CD4-positive, alpha-beta memory T cell (primary cell): ENCODE data around the gene SHISAL1. TPM values are rescaled to one million over a fixed set of nuclear protein-coding genes. Genes with fewer than 3 reads are reported as not detected.

Source experiments
- CTCF ChIA-PET: fragments of 350-600 bp; sonication (Branson Sonifier 250); formaldehyde crosslinking; loops from one replicate; lab custom pipeline; 2021; ENCODE audit warnings: inconsistent platforms; ENCODE audit not compliant: partially characterized antibody; lab: Charles Lee
- POLR2A ChIA-PET: fragments of 350-600 bp; sonication (Branson Sonifier 250); formaldehyde crosslinking; loops from one replicate; lab custom pipeline; 2021; ENCODE audit not compliant: partially characterized antibody; lab: Charles Lee
- DNase-seq, 5 donors: peaks; one replicate each; pipeline versions ENCODE4 v3.0.0 to v3.0.0-alpha.2; 2020 to 2022; ENCODE audit warnings: mixed read lengths in 1 of 5
- H3K27ac ChIP-seq: one replicate; pipeline ENCODE4 v1.7.0; 2013; ENCODE audit warnings: low read depth, low read length
- H3K27me3 ChIP-seq: 2 replicates; pipeline ENCODE4 v1.7.0; 2013; ENCODE audit warnings: mild to moderate bottlenecking, low read length, moderate library complexity; ENCODE audit not compliant: insufficient read depth
- H3K36me3 ChIP-seq: 2 replicates; pipeline ENCODE4 v1.7.0; 2013; ENCODE audit warnings: mild to moderate bottlenecking, low read length, moderate library complexity; ENCODE audit not compliant: insufficient read depth
- H3K4me1 ChIP-seq: 2 replicates; pipeline ENCODE4 v1.7.0; 2013; ENCODE audit warnings: mild to moderate bottlenecking, low read length, moderate library complexity; ENCODE audit not compliant: insufficient read depth
- H3K4me3 ChIP-seq, 2 donors: one replicate each; pipeline ENCODE4 v1.7.0; 2013; ENCODE audit warnings: low read length in 2 of 2, mild to moderate bottlenecking in 1 of 2
- H3K9me3 ChIP-seq, 2 donors: one replicate each; pipeline ENCODE4 v1.7.0; 2013; ENCODE audit warnings: low read length in 2 of 2, control low read depth in 1 of 2; ENCODE audit not compliant: control insufficient read depth in 1 of 2
- H3K27ac Mint-ChIP-seq, 7 donors: one replicate each; pipeline ENCODE4 v1.8.0; 2020 to 2021; ENCODE audit warnings: mixed read lengths in 7 of 7, mild to moderate bottlenecking in 6 of 7, inconsistent platforms in 3 of 7, moderate library complexity in 3 of 7
- H3K27me3 Mint-ChIP-seq, 2 donors: one replicate each; pipeline ENCODE4 v1.8.0; 2020 to 2021; ENCODE audit warnings: mixed read lengths in 2 of 2
- H3K36me3 Mint-ChIP-seq, 2 donors: one replicate each; pipeline ENCODE4 v1.8.0; 2020 to 2021; ENCODE audit warnings: mixed read lengths in 2 of 2, inconsistent platforms in 1 of 2, mild to moderate bottlenecking in 1 of 2
- H3K4me1 Mint-ChIP-seq, 4 donors: one replicate each; pipeline ENCODE4 v1.8.0; 2020 to 2021; ENCODE audit warnings: mixed read lengths in 4 of 4, mild to moderate bottlenecking in 1 of 4
- H3K4me3 Mint-ChIP-seq, 8 donors: one replicate each; pipeline ENCODE4 v1.8.0; 2020 to 2021; ENCODE audit warnings: mixed read lengths in 8 of 8, mild to moderate bottlenecking in 7 of 8, moderate library complexity in 6 of 8, inconsistent platforms in 3 of 8
- H3K9me3 Mint-ChIP-seq, 8 donors: one replicate each; pipeline ENCODE4 v1.8.0; 2020 to 2021; ENCODE audit warnings: mixed read lengths in 8 of 8, mild to moderate bottlenecking in 5 of 8, inconsistent platforms in 3 of 8, moderate library complexity in 1 of 8
- intact Hi-C: fragments of 100-400 bp; cut with micrococcal nuclease; formaldehyde crosslinking; loops from one replicate; pipeline ENCODE4 v1.15.1; 2023
- polyA plus RNA-seq, 2 donors: library from polyadenylated mRNA; unstranded; fragments of 300-500 nt; fragmentation: Illumina TruSeq; gene quantifications; one replicate each; pipeline ENCODE4 v1.2.3, GENCODE V29; 2021
- total RNA-seq, 2 experiments: library from RNA; stranded (reverse); gene quantifications; one replicate each; pipeline ENCODE4 v1.2.3, GENCODE V29; 2021

Gene SHISAL1
- total and polyA plus RNA-seq, 4 experiments from 2014 or later = not detected

DNA sequence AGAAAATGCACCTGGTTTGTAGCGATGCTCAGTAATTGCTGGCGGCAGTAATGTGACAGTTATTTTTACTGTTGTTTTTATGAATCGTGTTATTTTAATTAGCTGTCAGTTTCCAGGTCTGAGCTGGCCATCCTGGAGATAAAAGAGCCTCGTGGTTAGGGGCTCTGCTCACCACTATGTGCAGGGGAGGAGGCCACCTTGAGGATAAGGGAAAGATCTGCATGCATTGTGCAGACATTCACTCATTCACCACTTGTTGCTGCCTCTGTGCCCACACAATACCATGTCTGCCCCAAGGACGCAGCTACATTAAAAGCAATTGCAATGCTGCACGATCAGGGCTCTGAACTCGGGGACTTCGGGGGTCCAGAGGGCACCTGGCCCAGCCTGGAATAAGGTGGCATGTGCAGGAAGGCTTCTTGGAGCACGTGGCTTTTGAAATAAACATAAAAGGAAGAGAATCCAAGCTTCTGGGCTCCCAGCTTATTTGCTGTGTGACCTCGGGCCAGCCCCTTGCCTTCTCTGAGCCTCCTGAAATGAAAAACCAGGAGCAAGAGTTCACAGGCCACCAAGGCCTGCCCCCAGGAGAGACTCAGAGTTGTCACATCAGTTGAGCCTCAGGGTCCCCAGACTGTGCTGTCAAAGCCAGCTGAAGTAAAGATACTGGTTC is 44.7 kb upstream of the SHISAL1 start:
- POLR2A ChIA-PET = no interaction called here
- Histone ChIP-seq H3K4me1 (no peaks in the 10 kb centered on the region), H3K4me3 (no peak overlapping the region), H3K27me3 (no peaks in the 10 kb centered on the region), H3K27ac (no peak overlapping the region), H3K9me3 (no peaks in the 10 kb centered on the region), H3K36me3 (no peaks in the 10 kb centered on the region)
- DNase-seq = no peak
- intact Hi-C loops = no loop called here
- Mint-ChIP-seq H3K36me3 (no peaks in the 10 kb centered on the region), H3K27me3 (peaks cover 16 to 34% of the 10 kb centered on the region in 2 donors), H3K4me3 (no peak overlapping the region), H3K27ac (no peak overlapping the region), H3K4me1 (peaks cover 0 to 4% (median 0%) of the 10 kb centered on the region in 4 donors), H3K9me3 (no peaks in the 10 kb centered on the region)
- CTCF ChIA-PET = no interaction called here

DNA sequence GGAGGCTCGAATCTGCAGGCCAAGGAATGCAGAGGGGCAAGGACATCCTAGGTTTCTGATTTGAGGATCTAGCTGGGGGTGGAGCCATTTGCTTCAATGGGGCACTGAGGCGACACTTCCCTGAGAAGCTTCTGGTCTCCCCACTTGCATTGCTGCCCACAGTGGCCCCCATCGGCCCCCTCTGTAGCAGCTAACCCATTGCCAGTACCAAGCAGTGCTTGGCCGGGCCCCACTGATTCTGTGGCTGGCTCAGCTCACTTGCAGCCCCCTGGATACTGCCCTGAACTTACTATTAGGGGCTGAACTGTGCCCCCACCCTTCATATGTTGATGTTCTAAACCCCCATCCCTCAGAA is 42.9 kb upstream of the SHISAL1 start:
- Histone ChIP-seq H3K9me3 (no peaks in the 10 kb centered on the region), H3K4me1 (no peaks in the 10 kb centered on the region), H3K27me3 (no peaks in the 10 kb centered on the region), H3K36me3 (no peaks in the 10 kb centered on the region), H3K27ac (no peak overlapping the region), H3K4me3 (no peak overlapping the region)
- H3K4me1 Mint-ChIP-seq = peaks cover 3 to 4% (median 3%) of the 10 kb centered on the region in 4 donors
- H3K4me3 Mint-ChIP-seq = no peak overlapping the region
- intact Hi-C loops = no loop called here
- DNase-seq = no peak
- ChIA-PET POLR2A (no interaction called here), CTCF (no interaction called here)
- H3K9me3 Mint-ChIP-seq = no peaks in the 10 kb centered on the region
- no peak overlapping the region for H3K27ac Mint-ChIP-seq
- H3K36me3 Mint-ChIP-seq = no peaks in the 10 kb centered on the region
- peaks cover 20 to 37% of the 10 kb centered on the region in 2 donors for H3K27me3 Mint-ChIP-seq

DNA sequence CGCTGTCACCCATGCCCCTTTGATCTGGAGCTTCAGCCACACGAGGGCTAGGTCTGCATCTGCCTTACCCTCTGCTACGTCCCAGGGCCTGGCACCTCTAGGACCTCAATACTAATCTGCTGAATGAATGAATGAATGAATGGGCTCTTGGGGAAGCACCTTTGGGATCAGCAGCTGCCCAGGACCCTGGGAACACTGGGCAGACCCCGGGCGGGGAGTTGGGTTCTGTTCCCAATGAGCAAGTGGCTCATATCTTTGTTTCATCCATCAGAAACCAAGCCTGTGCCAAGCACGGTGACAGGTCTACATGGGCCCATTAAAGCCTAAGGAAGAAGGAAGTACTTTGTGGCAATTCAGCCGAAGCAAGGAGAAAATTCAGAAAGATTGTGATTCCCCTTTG is 41.5 kb upstream of the SHISAL1 start:
- Histone ChIP-seq H3K9me3 (no peaks in the 10 kb centered on the region), H3K36me3 (no peaks in the 10 kb centered on the region), H3K27me3 (no peaks in the 10 kb centered on the region), H3K4me1 (no peaks in the 10 kb centered on the region), H3K4me3 (no peak overlapping the region), H3K27ac (no peak overlapping the region)
- intact Hi-C loops = no loop called here
- Mint-ChIP-seq H3K27ac (no peak overlapping the region), H3K4me3 (no peak overlapping the region), H3K4me1 (peaks cover 3 to 4% (median 3%) of the 10 kb centered on the region in 4 donors), H3K36me3 (no peaks in the 10 kb centered on the region), H3K27me3 (peaks cover 20 to 39% of the 10 kb centered on the region in 2 donors), H3K9me3 (no peaks in the 10 kb centered on the region)
- no peak for DNase-seq
- CTCF ChIA-PET = interaction anchor here (1.3 kb wide), 1 partner anchor 14 kb away, joined by 3 read pairs; no protein-coding TSS in a partner anchor
- POLR2A ChIA-PET = no interaction called here

DNA sequence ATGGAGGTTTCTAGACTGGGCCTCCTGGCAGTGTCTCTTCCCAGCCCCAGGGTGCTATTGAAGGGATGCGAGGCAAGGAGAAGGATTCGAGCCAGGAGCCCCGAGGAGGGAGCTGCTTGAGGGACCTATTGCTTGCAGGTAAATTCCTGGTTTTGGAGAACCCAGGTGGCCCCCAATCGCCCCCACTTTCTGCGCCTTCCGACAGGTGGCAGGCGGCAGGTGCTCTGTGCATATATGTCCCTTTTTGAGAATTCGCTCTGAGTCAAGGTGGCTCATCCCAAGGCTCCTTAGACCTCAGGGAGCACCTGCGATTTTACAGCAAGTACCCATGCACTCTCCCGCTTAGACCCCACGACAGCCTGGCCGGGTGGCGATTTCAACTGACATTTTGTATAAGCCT is 40.3 kb upstream of the SHISAL1 start:
- H3K4me3 Mint-ChIP-seq = no peak overlapping the region
- Histone ChIP-seq H3K27ac (no peak overlapping the region), H3K9me3 (no peaks in the 10 kb centered on the region), H3K36me3 (no peaks in the 10 kb centered on the region), H3K27me3 (no peaks in the 10 kb centered on the region), H3K4me3 (no peak overlapping the region), H3K4me1 (no peaks in the 10 kb centered on the region)
- peaks cover 3 to 4% (median 3%) of the 10 kb centered on the region in 4 donors for H3K4me1 Mint-ChIP-seq
- H3K36me3 Mint-ChIP-seq = no peaks in the 10 kb centered on the region
- CTCF ChIA-PET = no interaction called here
- no peaks in the 10 kb centered on the region for H3K9me3 Mint-ChIP-seq
- POLR2A ChIA-PET = no interaction called here
- DNase-seq = no peak
- H3K27me3 Mint-ChIP-seq = peaks cover 20 to 41% of the 10 kb centered on the region in 2 donors
- no peak overlapping the region for H3K27ac Mint-ChIP-seq
- intact Hi-C loops = no loop called here

DNA sequence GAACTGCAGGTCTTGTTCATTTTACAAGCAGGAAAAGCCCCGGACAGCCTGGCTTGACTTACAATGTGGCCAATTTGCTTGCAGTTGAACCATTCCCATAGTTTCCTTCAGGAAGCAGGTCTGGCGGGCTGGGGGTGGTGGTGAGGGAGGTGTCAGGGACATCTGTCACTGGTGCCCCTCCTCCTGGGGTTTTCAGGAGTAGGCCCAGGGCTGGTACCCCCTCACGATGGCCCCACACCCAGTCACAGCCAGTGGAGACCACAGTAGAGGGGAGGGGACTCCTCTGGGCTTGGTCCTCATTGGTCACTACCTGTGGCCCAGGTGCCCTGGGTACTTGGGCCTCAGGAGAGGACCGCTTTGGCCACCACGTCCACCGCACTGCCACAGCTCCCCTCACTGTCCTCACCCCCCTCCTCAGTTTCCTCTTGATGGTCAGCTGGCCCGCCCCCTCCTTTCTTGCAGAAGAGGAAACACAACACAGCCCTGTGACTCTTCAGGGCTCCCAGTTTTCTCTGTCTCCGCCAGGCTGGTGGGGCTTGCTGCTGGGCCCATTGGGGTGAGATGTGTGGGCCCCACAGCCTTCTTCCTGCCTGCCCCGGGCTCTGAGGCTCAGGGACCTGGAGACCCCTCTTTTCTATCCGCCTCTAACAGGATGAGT is 39.8 kb upstream of the SHISAL1 start:
- Histone ChIP-seq H3K4me1 (no peaks in the 10 kb centered on the region), H3K27ac (no peak overlapping the region), H3K36me3 (no peaks in the 10 kb centered on the region), H3K9me3 (no peaks in the 10 kb centered on the region), H3K27me3 (no peaks in the 10 kb centered on the region), H3K4me3 (no peak overlapping the region)
- DNase-seq = no peak
- CTCF ChIA-PET = no interaction called here
- Mint-ChIP-seq H3K4me3 (no peak overlapping the region), H3K36me3 (no peaks in the 10 kb centered on the region), H3K4me1 (peaks cover 3 to 4% (median 3%) of the 10 kb centered on the region in 4 donors), H3K27ac (no peak overlapping the region), H3K27me3 (peaks cover 20 to 39% of the 10 kb centered on the region in 2 donors), H3K9me3 (no peaks in the 10 kb centered on the region)
- intact Hi-C loops = no loop called here
- POLR2A ChIA-PET = no interaction called here

DNA sequence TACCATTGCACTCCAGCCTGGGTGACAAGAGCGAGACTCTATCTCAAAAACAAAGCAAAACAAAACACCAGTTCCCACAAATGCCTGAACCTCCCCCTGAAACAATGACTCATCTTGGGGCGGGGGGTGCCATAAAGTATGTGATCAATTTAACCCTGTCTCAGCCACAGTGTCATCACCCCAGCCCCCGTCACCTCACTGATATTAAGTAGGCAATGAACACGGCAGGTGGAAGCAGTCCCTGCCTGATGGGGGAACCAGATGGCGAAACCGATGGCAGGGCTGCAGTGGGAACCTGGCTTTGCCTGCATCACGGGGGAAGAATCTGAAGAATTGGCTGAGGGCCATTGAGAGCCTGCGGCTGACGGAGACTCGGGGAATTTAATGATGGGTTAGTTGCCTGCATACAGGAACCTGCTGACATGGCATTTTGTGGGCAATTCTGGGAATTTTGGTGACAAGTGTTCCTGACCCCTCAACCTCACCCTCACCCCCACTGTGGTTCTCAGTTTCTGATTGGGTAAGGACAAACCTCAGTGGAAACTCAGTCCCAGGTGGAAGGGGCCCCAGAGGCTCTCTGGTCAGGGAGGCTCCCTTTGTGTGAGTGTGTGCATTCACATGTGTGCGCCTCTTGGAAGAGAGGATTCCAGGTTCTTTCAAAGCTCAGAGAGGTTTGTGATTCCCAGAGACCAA is 39.1 kb upstream of the SHISAL1 start:
- Mint-ChIP-seq H3K4me1 (peaks cover 3 to 4% (median 3%) of the 10 kb centered on the region in 4 donors), H3K9me3 (no peaks in the 10 kb centered on the region), H3K36me3 (no peaks in the 10 kb centered on the region), H3K4me3 (peak overlapping the region in 2 of 8 donors; percentile 19 to 73), H3K27me3 (peaks cover 20 to 33% of the 10 kb centered on the region in 2 donors), H3K27ac (no peak overlapping the region)
- no peak for DNase-seq
- CTCF ChIA-PET = no interaction called here
- Histone ChIP-seq H3K36me3 (no peaks in the 10 kb centered on the region), H3K9me3 (no peaks in the 10 kb centered on the region), H3K27me3 (no peaks in the 10 kb centered on the region), H3K27ac (no peak overlapping the region), H3K4me3 (no peak overlapping the region), H3K4me1 (no peaks in the 10 kb centered on the region)
- intact Hi-C loops = no loop called here
- POLR2A ChIA-PET = no interaction called here

DNA sequence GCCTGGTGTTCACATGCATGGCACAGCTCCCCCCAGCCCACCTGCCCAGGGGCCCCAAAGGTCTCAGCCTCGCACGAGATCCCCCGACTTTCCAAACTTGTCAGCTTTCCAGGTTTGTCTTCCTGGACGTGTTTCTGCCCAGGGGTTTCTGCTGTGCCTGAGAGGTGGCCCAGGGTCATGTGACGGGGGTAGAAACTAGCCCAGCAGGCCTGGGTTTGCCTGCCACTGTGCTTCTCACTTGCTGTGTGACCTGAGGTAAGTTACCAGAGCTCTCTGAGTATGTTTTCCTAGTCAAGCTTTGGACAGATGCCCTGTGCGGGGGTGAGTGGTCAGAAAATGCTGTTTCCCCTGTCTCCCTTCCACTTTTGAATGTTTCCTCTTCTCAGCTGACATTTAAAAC is 38.3 kb upstream of the SHISAL1 start:
- no peak overlapping the region for H3K4me3 Mint-ChIP-seq
- CTCF ChIA-PET = no interaction called here
- peaks cover 20 to 32% of the 10 kb centered on the region in 2 donors for H3K27me3 Mint-ChIP-seq
- no peaks in the 10 kb centered on the region for H3K36me3 Mint-ChIP-seq
- Histone ChIP-seq H3K4me1 (no peaks in the 10 kb centered on the region), H3K36me3 (no peaks in the 10 kb centered on the region), H3K27ac (no peak overlapping the region), H3K9me3 (no peaks in the 10 kb centered on the region), H3K27me3 (no peaks in the 10 kb centered on the region), H3K4me3 (no peak overlapping the region)
- no peak for DNase-seq
- POLR2A ChIA-PET = no interaction called here
- peaks cover 3 to 4% (median 3%) of the 10 kb centered on the region in 4 donors for H3K4me1 Mint-ChIP-seq
- intact Hi-C loops = no loop called here
- H3K9me3 Mint-ChIP-seq = no peaks in the 10 kb centered on the region
- H3K27ac Mint-ChIP-seq = no peak overlapping the region
